GM12878 (cell line): ENCODE results near the gene COL16A1. TPM values are rescaled to one million over a fixed set of nuclear protein-coding genes. Genes with fewer than 3 reads are reported as not detected.

ENCODE experiments used
- ATAC-seq: fragments of 200-7000 bp; cut with Tn5 transposase; 3 replicates; pipeline ENCODE4 v1.9.1; 2020; ENCODE audit warnings: mild to moderate bottlenecking, moderate library complexity
- BruUV-seq: library from RNA; stranded (reverse); fragments of 400-500 nt; replicated peaks from 2 replicates; lab custom pipeline; 2021; lab: Mats Ljungman, UMichigan
- CTCF ChIA-PET: fragments of 300-600 bp; sonication (Branson Sonifier 250); formaldehyde crosslinking; extraction: SDS; loops from one replicate; lab custom pipeline; 2021; ENCODE audit warnings: inconsistent platforms; lab: Yijun Ruan, JAX
- POLR2A ChIA-PET: fragments of 350-600 bp; formaldehyde crosslinking; extraction: SDS; loops from one replicate; lab custom pipeline; 2021; ENCODE audit warnings: inconsistent platforms; lab: Charles Lee
- RAD21 ChIA-PET: fragments of 300-600 bp; sonication (Branson Sonifier 250); formaldehyde crosslinking; loops from one replicate; lab custom pipeline; 2023; ENCODE audit warnings: antibody characterized with exemption; ENCODE audit not compliant: unreplicated experiment; lab: Charles Lee
- SMC1A ChIA-PET: fragments of 300-600 bp; sonication (Branson Sonifier 250); formaldehyde crosslinking; loops from one replicate; lab custom pipeline; 2023; ENCODE audit not compliant: unreplicated experiment, uncharacterized antibody; lab: Charles Lee
- DNase-seq: peaks from one replicate; pipeline ENCODE4 v3.0.0-alpha.2; 2011; ENCODE audit warnings: low read depth, low spot score
- FAIRE-seq: peaks from 3 replicates; lab custom pipeline; 2011; peaks lifted over from hg19 to GRCh38; lab: Jason Lieb, UNC
- H2AFZ ChIP-seq: 2 replicates; pipeline ENCODE4 v1.6.0; 2011; ENCODE audit warnings: low read depth, low read length, control low read depth; ENCODE audit not compliant: control insufficient read depth
- H3K27ac ChIP-seq: 2 replicates; pipeline ENCODE4 v1.5.1; 2011; ENCODE audit warnings: control low read depth; ENCODE audit not compliant: control insufficient read depth, insufficient read depth
- H3K27me3 ChIP-seq, 2 experiments: replicated peaks in 1 of 2; 2 replicates each; pipeline versions ENCODE4 v1.6.0 to v1.6.1; 2011; ENCODE audit warnings: low read length in 1 of 2; ENCODE audit not compliant: control insufficient read depth in 2 of 2, insufficient read depth in 2 of 2
- H3K36me3 ChIP-seq, 2 experiments: 2 replicates each; pipeline ENCODE4 v1.5.1; 2011; ENCODE audit warnings: low read length in 1 of 2; ENCODE audit not compliant: control insufficient read depth in 2 of 2, insufficient read depth in 2 of 2
- H3K4me1 ChIP-seq: 2 replicates; pipeline ENCODE4 v1.6.1; 2011; ENCODE audit warnings: mild to moderate bottlenecking, low read length, moderate library complexity, mixed read lengths; ENCODE audit not compliant: control insufficient read depth, insufficient read depth
- H3K4me2 ChIP-seq: 2 replicates; pipeline ENCODE4 v1.6.0; 2011; ENCODE audit warnings: control low read depth; ENCODE audit not compliant: control insufficient read depth, insufficient read depth
- H3K4me3 ChIP-seq: fragments of 200-600 bp; sonication (generic); 2 replicates; pipeline ENCODE4 v1.5.1; 2016
- H3K79me2 ChIP-seq: 2 replicates; pipeline ENCODE4 v1.6.0; 2011; ENCODE audit warnings: low read length; ENCODE audit not compliant: control insufficient read depth, insufficient read depth
- H3K9ac ChIP-seq: 2 replicates; pipeline ENCODE4 v1.8.0; 2011; ENCODE audit warnings: low read length, control low read depth, mixed read lengths; ENCODE audit not compliant: control insufficient read depth, insufficient read depth
- H3K9me3 ChIP-seq: replicated peaks from 3 replicates; pipeline ENCODE4 v1.5.1; 2011; ENCODE audit warnings: mild to moderate bottlenecking, low read length; ENCODE audit not compliant: control insufficient read depth, insufficient read depth
- H4K20me1 ChIP-seq: 2 replicates; pipeline ENCODE4 v1.6.0; 2011; ENCODE audit not compliant: control insufficient read depth, insufficient read depth
- BACH1 ChIP-seq: fragments of 450-650 bp; IDR thresholded peaks from 2 replicates; pipeline ENCODE4 v1.6.1; 2017; ENCODE audit warnings: mild to moderate bottlenecking, borderline replicate concordance
- BMI1 ChIP-seq: fragments of 450-650 bp; IDR thresholded peaks from 2 replicates; pipeline ENCODE4 v1.6.1; 2016; ENCODE audit warnings: mild to moderate bottlenecking, moderate library complexity, borderline replicate concordance
- CUX1 ChIP-seq: IDR thresholded peaks from 2 replicates; pipeline ENCODE4 v1.6.1; 2012; ENCODE audit warnings: improper control_type of control experiment, low read depth, low read length; ENCODE audit not compliant: insufficient replicate concordance
- FOXM1 ChIP-seq: IDR thresholded peaks from 2 replicates; pipeline ENCODE4 v1.6.1; 2012; ENCODE audit warnings: low read depth, mild to moderate bottlenecking, inconsistent platforms, low read length, moderate library complexity
- HDAC6 ChIP-seq: fragments of 200-600 bp; sonication (generic); IDR thresholded peaks from one replicate; pipeline ENCODE4 v1.8.0; 2017; ENCODE audit warnings: antibody characterized with exemption; ENCODE audit not compliant: unreplicated experiment
- HSF1 ChIP-seq: fragments of 150-350 bp; IDR thresholded peaks from 2 replicates; pipeline ENCODE4 v1.6.1; 2014; ENCODE audit warnings: mild to moderate bottlenecking, low read depth, low read length
- IKZF1 ChIP-seq: fragments of 450-650 bp; conservative IDR thresholded peaks from 2 replicates; pipeline ENCODE4 v1.6.1; 2017; ENCODE audit warnings: antibody characterized with exemption, mild to moderate bottlenecking
- JUND ChIP-seq: IDR thresholded peaks from 2 replicates; pipeline ENCODE4 v1.6.1; 2012; ENCODE audit warnings: low read depth, mild to moderate bottlenecking, low read length, improper control_type of control experiment, moderate library complexity
- NR2F1 ChIP-seq: fragments of 450-650 bp; conservative IDR thresholded peaks from 2 replicates; pipeline ENCODE4 v1.6.1; 2017; ENCODE audit warnings: mild to moderate bottlenecking
- PAX5 ChIP-seq: IDR thresholded peaks from 2 replicates; pipeline ENCODE4 v1.6.1; 2011; ENCODE audit warnings: low read depth, low read length, borderline replicate concordance
- POLR2A ChIP-seq: IDR thresholded peaks from 2 replicates; pipeline ENCODE4 v1.6.1; 2011; ENCODE audit warnings: low read depth, mild to moderate bottlenecking, low read length
- SP1 ChIP-seq: IDR thresholded peaks from one replicate; pipeline ENCODE4 v1.6.1; 2011; ENCODE audit warnings: low read depth, low read length
- ZNF274 ChIP-seq: IDR thresholded peaks from one replicate; pipeline ENCODE4 v1.8.0; 2011; ENCODE audit not compliant: insufficient read length, insufficient read depth
- ZNF687 ChIP-seq: fragments of 450-650 bp; IDR thresholded peaks from 2 replicates; pipeline ENCODE4 v1.6.1; 2017; ENCODE audit warnings: mild to moderate bottlenecking, moderate library complexity
- WGBS: methylation state at CpG from one replicate; pipeline ENCODE4 v1.1.6; 2016; ENCODE audit warnings: low lambda C conversion rate; ENCODE audit not compliant: insufficient replicate concordance, insufficient coverage; ENCODE audit errors: missing lambda C conversion rate; 5-methylcytosine and 5-hydroxymethylcytosine counted together
- in situ Hi-C: fragments of 300-500 bp; cut with MboI; formaldehyde crosslinking; loops from 9 replicates; pipeline ENCODE4 v1.14.3; 2018; ENCODE audit warnings: mixed read lengths
- intact Hi-C: fragments of 100-400 bp; cut with micrococcal nuclease; formaldehyde crosslinking; loops from one replicate; pipeline ENCODE4 v1.14.2; 2022; ENCODE audit not compliant: unreplicated experiment
- polyA plus RNA-seq, 11 experiments: library from polyadenylated mRNA; depleted of rRNA in 4 of 11; unstranded in 6 of 11; stranded (reverse) in 5 of 11; fragments of >200 nt; fragmentation: Nextera tagmentation in 4 of 11; fragmentation: Illumina TruSeq in 1 of 11; extraction: Ambion mirVana in 4 of 11; extraction: Trizol in 1 of 11; gene quantifications; 1 replicate in 1 of 11; 2 replicates in 10 of 11; pipeline versions ENCODE4 v1.2.1 to v1.2.3, GENCODE V29; 2011 to 2016; ENCODE audit warnings: inconsistent platforms in 2 of 11, missing spikeins in 2 of 11, low read depth in 1 of 11
- total RNA-seq, 4 experiments: library from RNA; depleted of rRNA in 3 of 4; stranded (reverse); fragments of >200 nt in 3 of 4; fragmentation: Illumina TruSeq in 1 of 4; extraction: Trizol in 1 of 4; gene quantifications; 2 replicates each; pipeline versions ENCODE4 v1.2.1 to v1.2.3, GENCODE V29; 2013 to 2021

COL16A1 gene
- total and polyA plus RNA-seq, 10 of the 15 experiments (the other 5 are each of a cell fraction or from before 2014, with no cell fraction given): 0.02 to 3.7 (median 0.59) TPM

GRCh38 chr1:31727849-31728248 is 24.0 kb upstream of the COL16A1 start:
- H3K36me3 ChIP-seq: no peaks in the 10 kb centered on the region
- BruUV-seq: no TSS peak
- no peak overlapping the region for H3K4me3 ChIP-seq
- H2AFZ ChIP-seq: no peak overlapping the region
- H3K27me3 ChIP-seq: no peaks in the 10 kb centered on the region; a peak in 2 of 4 replicates
- H3K79me2 ChIP-seq: no peaks in the 10 kb centered on the region
- H3K27ac ChIP-seq: no peak overlapping the region
- no peak for DNase-seq
- WGBS: 45% methylated on average over 17 of the region's 19 CpGs
- POLR2A ChIA-PET: interaction anchor here (0.6 kb wide), 1 partner anchor 742 kb away, joined by 5 read pairs; no protein-coding TSS in a partner anchor
- FAIRE-seq: no peak
- RAD21 ChIA-PET: no interaction called here
- SMC1A ChIA-PET: no interaction called here
- H3K4me1 ChIP-seq: no peaks in the 10 kb centered on the region
- H3K9me3 ChIP-seq: no peaks in the 10 kb centered on the region
- TF ChIP-seq FOXM1: no peak
- TF ChIP-seq BMI1: no peak
- no peak for TF ChIP-seq PAX5
- TF ChIP-seq HSF1: no peak
- TF ChIP-seq HDAC6: no peak
- no peak for TF ChIP-seq CUX1
- TF ChIP-seq ZNF687: no peak
- no peak for TF ChIP-seq NR2F1
- TF ChIP-seq ZNF274: no peak
- TF ChIP-seq JUND: no peak
- TF ChIP-seq SP1: no peak
- TF ChIP-seq IKZF1: no peak
- TF ChIP-seq BACH1: no peak
- TF ChIP-seq POLR2A: no peak
- no peak overlapping the region for H3K4me2 ChIP-seq
- CTCF ChIA-PET: no interaction called here
- H3K9ac ChIP-seq: no peak overlapping the region
- ATAC-seq: no peak
- intact Hi-C loops: no loop called here
- H4K20me1 ChIP-seq: no peaks in the 10 kb centered on the region; the same call in 1 of the 2 replicates
- in situ Hi-C loops: no loop called here
